HepG2 (cell line): ENCODE data around the gene BAIAP2L1. TPM values are rescaled to one million over a fixed set of nuclear protein-coding genes. Genes with fewer than 3 reads are reported as not detected.

Experiments used
- CREBL2 ChIP-seq: sonication (generic); formaldehyde crosslinking; IDR thresholded peaks from 2 replicates; pipeline ENCODE4 v1.8.1; 2023; ENCODE audit warnings: missing genetic modification reagents, mild to moderate bottlenecking, borderline replicate concordance
- FOSL2 ChIP-seq: sonication (generic); formaldehyde crosslinking; IDR thresholded peaks from 2 replicates; pipeline ENCODE4 v1.4.0; 2020; ENCODE audit warnings: missing genetic modification reagents
- HDAC2 ChIP-seq: sonication (generic); formaldehyde crosslinking; IDR thresholded peaks from 2 replicates; pipeline ENCODE4 v1.4.0; 2020; ENCODE audit warnings: missing genetic modification reagents
- HDAC6 ChIP-seq: fragments of 200-600 bp; sonication (generic); IDR thresholded peaks from 2 replicates; pipeline ENCODE4 v1.7.0; 2017; ENCODE audit warnings: mild to moderate bottlenecking, antibody characterized with exemption, low read length, low read depth
- ISL2 ChIP-seq: sonication (generic); formaldehyde crosslinking; IDR thresholded peaks from 2 replicates; pipeline ENCODE4 v1.5.0; 2020; ENCODE audit warnings: missing genetic modification reagents
- JDP2 ChIP-seq: sonication (generic); formaldehyde crosslinking; IDR thresholded peaks from 2 replicates; pipeline ENCODE4 v1.8.1; 2022; ENCODE audit warnings: missing genetic modification reagents, borderline replicate concordance
- NONO ChIP-seq, 2 experiments: fragments of 450-650 bp in 1 of 2; sonication (generic) in 1 of 2; formaldehyde crosslinking in 1 of 2; IDR thresholded peaks in 1 of 2; conservative IDR thresholded peaks in 1 of 2; 2 replicates each; pipeline versions ENCODE4 v1.6.1 to v1.8.0; 2017 to 2022; ENCODE audit warnings: mild to moderate bottlenecking in 1 of 2, missing genetic modification reagents in 1 of 2, moderate library complexity in 1 of 2
- PBX3 ChIP-seq: sonication (generic); formaldehyde crosslinking; IDR thresholded peaks from 2 replicates; pipeline ENCODE4 v1.8.1; 2023; ENCODE audit warnings: missing genetic modification reagents, inconsistent platforms, borderline replicate concordance
- SMAD9 ChIP-seq: sonication (generic); formaldehyde crosslinking; IDR thresholded peaks from 2 replicates; pipeline ENCODE4 v1.5.1; 2020; ENCODE audit warnings: mild to moderate bottlenecking, missing genetic modification reagents
- SNRNP70 ChIP-seq: fragments of 200-400 bp; formaldehyde crosslinking; IDR thresholded peaks from 2 replicates; pipeline ENCODE4 v1.6.1; 2017; ENCODE audit warnings: mild to moderate bottlenecking, low read depth, low read length, moderate library complexity
- SRSF4 ChIP-seq: fragments of 200-400 bp; formaldehyde crosslinking; IDR thresholded peaks from one replicate; pipeline ENCODE4 v1.6.1; 2018; ENCODE audit warnings: mild to moderate bottlenecking, low read depth, low read length, moderate library complexity; ENCODE audit not compliant: poor library complexity, severe bottlenecking
- polyA plus RNA-seq, 8 experiments: library from polyadenylated mRNA; depleted of rRNA in 3 of 8; stranded (reverse) in 7 of 8; unstranded in 1 of 8; fragments of >200 nt; fragmentation: Illumina TruSeq in 4 of 8; extraction: Trizol in 4 of 8; gene quantifications; 2 replicates each; pipeline versions ENCODE4 v1.2.1 to v1.2.3, GENCODE V29; 2011 to 2016; ENCODE audit warnings: low read depth in 4 of 8, missing spikeins in 1 of 8, mixed read lengths in 1 of 8; ENCODE audit not compliant: insufficient read depth in 1 of 8
- total RNA-seq, 5 experiments: library from RNA; depleted of rRNA; stranded (reverse); fragments of >200 nt; fragmentation: Illumina TruSeq; extraction: Trizol; gene quantifications; 2 replicates each; pipeline ENCODE4 v1.2.3, GENCODE V29; 2016; ENCODE audit warnings: low read depth in 1 of 5
- TF ChIP-seq, protein P1 (sequence below), 2 experiments: sonication (generic) in 1 of 2; formaldehyde crosslinking in 1 of 2; IDR thresholded peaks; 2 replicates each; pipeline versions ENCODE4 v1.4.0 to v1.6.1; 2016 to 2020; ENCODE audit warnings: borderline replicate concordance in 1 of 2, low read depth in 1 of 2, mild to moderate bottlenecking in 1 of 2, missing genetic modification reagents in 1 of 2
- TF ChIP-seq, protein P2 (sequence below): sonication (generic); formaldehyde crosslinking; IDR thresholded peaks from 2 replicates; pipeline ENCODE4 v1.4.0; 2020; ENCODE audit warnings: mild to moderate bottlenecking, low read depth, missing genetic modification reagents
- TF ChIP-seq, protein P3 (sequence below): sonication (generic); formaldehyde crosslinking; IDR thresholded peaks from 2 replicates; pipeline ENCODE4 v1.4.0; 2020; ENCODE audit warnings: mild to moderate bottlenecking, low read depth, missing genetic modification reagents
- TF ChIP-seq, protein P4 (sequence below): fragments of 450-650 bp; IDR thresholded peaks from 2 replicates; pipeline ENCODE4 v1.6.1; 2017; ENCODE audit warnings: mild to moderate bottlenecking

BAIAP2L1 gene
- total and polyA plus RNA-seq, 2 of the 13 experiments (the other 11 are each of a cell fraction or from before 2014, with no cell fraction given): 13.0 to 21.5 TPM

DNA sequence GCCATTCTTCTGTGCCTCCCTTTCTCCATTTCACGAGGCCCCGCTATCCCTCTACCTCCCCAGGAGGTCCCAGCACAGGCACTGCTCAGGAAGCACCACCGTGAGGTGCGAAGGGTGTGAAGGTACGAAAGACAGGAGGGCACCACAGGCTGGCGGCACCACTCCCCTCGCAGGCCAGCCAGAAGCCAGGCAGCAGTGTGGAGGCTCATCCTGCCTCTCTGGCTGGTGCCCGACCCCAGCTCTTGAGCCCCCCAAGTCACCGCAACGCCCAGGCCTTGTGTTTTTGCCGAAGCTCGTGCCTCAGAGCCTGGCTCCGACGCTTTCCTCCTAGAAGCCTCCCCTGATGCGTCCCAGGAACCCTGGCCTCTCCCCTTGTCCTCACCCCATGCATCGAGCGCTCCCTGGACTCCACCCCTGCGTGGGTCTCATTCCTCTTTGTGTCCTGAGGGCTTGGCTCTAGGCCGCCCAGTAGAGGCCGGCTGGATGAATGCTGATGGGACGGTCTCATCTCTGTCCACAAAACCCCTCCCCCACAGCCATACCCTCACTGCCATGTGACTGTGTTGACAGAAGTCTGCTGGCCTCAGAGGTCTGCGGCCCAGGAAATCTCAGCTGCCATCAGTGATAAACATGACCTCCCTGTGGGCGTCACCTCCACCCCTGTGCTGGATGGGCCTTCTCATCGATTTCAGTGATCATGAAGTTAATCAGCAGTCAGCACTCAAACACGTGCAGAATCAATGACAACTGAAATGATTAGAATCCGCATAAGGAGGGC, 100.1 kb downstream of the BAIAP2L1 start (continued):
- TF ChIP-seq, protein P1, sequence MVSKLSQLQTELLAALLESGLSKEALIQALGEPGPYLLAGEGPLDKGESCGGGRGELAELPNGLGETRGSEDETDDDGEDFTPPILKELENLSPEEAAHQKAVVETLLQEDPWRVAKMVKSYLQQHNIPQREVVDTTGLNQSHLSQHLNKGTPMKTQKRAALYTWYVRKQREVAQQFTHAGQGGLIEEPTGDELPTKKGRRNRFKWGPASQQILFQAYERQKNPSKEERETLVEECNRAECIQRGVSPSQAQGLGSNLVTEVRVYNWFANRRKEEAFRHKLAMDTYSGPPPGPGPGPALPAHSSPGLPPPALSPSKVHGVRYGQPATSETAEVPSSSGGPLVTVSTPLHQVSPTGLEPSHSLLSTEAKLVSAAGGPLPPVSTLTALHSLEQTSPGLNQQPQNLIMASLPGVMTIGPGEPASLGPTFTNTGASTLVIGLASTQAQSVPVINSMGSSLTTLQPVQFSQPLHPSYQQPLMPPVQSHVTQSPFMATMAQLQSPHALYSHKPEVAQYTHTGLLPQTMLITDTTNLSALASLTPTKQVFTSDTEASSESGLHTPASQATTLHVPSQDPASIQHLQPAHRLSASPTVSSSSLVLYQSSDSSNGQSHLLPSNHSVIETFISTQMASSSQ (IDR thresholded peaks at IDR 0.05; ENCODE audit: low read depth): no peak
- TF ChIP-seq, protein P1 (CRISPR knock-in tag; IDR thresholded peaks at IDR 0.05; ENCODE audit: borderline replicate concordance): 0 out of 2 replicates have a peak, but pooled peaks have one; percentile 49
- TF ChIP-seq, protein P2, sequence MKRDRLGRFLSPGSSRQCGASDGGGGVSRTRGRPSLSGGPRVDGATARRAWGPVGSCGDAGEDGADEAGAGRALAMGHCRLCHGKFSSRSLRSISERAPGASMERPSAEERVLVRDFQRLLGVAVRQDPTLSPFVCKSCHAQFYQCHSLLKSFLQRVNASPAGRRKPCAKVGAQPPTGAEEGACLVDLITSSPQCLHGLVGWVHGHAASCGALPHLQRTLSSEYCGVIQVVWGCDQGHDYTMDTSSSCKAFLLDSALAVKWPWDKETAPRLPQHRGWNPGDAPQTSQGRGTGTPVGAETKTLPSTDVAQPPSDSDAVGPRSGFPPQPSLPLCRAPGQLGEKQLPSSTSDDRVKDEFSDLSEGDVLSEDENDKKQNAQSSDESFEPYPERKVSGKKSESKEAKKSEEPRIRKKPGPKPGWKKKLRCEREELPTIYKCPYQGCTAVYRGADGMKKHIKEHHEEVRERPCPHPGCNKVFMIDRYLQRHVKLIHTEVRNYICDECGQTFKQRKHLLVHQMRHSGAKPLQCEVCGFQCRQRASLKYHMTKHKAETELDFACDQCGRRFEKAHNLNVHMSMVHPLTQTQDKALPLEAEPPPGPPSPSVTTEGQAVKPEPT (CRISPR knock-in tag): no peak
- TF ChIP-seq JDP2 (CRISPR knock-in tag) (peak; percentile 39; the same call in 1 of the 2 replicates), ISL2 (peak; percentile 54; the same call in 1 of the 2 replicates), SNRNP70 (no peak), PBX3 (no peak), NONO (IDR thresholded peaks at IDR 0.05) (no peak), NONO (CRISPR knock-in tag; conservative IDR thresholded peaks at IDR 0.05) (peak; percentile 90), HDAC6 (no peak), HDAC2 (CRISPR knock-in tag) (peak; percentile 89), SRSF4 (no peak), SMAD9 (CRISPR knock-in tag) (no peak), CREBL2 (CRISPR knock-in tag) (no peak), FOSL2 (CRISPR knock-in tag) (peak; percentile 67)
- TF ChIP-seq, protein P3, sequence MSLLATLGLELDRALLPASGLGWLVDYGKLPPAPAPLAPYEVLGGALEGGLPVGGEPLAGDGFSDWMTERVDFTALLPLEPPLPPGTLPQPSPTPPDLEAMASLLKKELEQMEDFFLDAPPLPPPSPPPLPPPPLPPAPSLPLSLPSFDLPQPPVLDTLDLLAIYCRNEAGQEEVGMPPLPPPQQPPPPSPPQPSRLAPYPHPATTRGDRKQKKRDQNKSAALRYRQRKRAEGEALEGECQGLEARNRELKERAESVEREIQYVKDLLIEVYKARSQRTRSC: 0 out of 2 replicates have a peak, but pooled peaks have one; percentile 51
- TF ChIP-seq, protein P4, sequence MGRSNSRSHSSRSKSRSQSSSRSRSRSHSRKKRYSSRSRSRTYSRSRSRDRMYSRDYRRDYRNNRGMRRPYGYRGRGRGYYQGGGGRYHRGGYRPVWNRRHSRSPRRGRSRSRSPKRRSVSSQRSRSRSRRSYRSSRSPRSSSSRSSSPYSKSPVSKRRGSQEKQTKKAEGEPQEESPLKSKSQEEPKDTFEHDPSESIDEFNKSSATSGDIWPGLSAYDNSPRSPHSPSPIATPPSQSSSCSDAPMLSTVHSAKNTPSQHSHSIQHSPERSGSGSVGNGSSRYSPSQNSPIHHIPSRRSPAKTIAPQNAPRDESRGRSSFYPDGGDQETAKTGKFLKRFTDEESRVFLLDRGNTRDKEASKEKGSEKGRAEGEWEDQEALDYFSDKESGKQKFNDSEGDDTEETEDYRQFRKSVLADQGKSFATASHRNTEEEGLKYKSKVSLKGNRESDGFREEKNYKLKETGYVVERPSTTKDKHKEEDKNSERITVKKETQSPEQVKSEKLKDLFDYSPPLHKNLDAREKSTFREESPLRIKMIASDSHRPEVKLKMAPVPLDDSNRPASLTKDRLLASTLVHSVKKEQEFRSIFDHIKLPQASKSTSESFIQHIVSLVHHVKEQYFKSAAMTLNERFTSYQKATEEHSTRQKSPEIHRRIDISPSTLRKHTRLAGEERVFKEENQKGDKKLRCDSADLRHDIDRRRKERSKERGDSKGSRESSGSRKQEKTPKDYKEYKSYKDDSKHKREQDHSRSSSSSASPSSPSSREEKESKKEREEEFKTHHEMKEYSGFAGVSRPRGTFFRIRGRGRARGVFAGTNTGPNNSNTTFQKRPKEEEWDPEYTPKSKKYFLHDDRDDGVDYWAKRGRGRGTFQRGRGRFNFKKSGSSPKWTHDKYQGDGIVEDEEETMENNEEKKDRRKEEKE: no peak
